GM19372 (cell line): ENCODE results near the gene HAAO.
"Not testable (repeated sequence)": the region's sequence is repeated elsewhere in the genome, so short reads cannot be mapped to it uniquely, and the experiment has no call there.

ENCODE experiments used
- ATAC-seq: cut with Tn5 transposase; IDR thresholded peaks from one replicate; pipeline ENCODE4 v1.9.1; 2021; ENCODE audit warnings: mild to moderate bottlenecking, low read depth, moderate library complexity; ENCODE audit not compliant: unreplicated experiment

HAAO gene

DNA sequence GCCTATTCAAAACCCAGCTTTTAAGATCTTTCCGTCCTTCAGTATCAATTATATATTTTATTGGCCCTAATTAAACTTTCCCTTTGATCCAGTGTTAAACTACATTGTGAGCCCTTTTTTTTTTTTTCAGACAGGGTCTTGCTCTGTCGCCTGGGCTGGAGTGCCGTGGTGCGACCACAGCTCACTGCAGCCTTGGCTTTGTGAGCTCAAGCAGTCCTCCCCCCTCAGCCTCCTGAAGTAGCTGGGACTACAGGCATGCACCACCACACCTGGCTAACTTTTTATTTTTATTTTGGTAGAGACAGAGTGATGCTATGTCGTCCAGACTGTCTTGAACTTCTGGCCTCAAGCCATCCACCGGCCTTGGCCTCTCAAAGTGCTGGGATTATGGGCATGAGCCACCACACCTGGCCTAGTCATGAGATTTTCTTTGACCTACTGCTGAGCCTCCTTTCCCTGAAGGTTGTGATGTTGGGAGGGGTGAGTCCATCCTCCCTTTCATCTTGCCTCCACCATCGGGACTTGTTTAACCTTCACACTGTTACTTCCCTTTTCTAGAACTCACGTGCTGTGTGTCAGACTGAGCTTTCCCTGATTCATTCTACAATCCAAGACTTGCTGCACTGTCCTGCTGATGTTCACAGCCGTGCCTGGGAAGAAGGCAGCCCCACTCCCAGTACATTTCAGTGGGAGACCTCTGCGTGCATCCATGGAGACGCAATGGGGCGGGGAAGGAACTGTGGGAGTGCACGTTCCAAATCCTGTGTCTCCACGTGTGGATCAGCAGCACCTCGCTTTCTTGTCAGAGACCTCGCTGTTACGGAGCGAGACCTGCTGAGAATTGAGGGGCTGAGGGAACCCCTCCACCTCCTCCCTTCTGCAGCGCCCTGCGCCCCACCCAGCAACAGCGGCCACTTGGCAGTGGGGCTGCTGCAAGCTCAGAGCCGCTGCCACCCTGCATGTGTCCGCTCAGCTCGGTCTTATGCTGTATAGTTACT is 39.3 kb downstream of the HAAO start:
- ATAC-seq = no peak

DNA sequence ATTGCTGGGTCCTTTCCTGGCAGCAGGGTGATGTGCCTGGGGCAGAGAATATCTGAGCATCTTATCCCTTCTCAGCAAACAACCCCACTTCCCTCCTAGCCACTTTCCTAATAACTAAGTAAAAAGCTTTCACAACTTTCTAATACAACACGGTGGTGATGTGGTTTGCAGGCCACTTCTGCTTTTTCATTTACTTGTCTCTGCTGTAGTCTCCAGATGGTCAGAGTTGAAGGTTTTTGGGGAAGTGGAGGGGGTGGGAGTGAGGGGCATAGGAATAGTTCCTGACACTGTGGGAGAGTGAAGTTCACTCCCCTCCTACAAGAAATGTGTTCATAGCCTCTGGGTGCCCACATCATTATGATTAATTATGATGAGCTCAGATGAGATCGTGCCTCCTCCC is 40.1 kb downstream of the HAAO start:
- peak; percentile 73 for ATAC-seq

DNA sequence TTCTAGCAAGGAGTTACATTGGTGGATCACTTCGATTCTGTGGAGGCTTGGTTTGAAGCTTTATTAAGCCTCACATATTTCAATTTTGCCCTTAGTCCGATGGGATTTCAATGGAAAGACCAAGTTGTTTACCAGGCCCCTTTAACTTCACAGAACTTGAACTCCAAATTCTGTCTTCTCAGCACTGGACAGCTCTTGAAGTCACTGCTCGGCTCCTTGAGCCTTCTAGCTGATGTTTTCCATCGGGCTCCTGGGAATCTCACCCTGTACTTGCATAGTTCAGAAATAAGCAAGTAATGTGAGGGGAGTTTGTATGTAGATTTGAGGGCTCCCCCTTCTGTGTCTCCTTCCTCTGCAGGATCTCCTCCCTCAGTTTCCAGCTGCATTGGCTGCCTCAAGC is 43.5 kb downstream of the HAAO start:
- ATAC-seq = no peak

DNA sequence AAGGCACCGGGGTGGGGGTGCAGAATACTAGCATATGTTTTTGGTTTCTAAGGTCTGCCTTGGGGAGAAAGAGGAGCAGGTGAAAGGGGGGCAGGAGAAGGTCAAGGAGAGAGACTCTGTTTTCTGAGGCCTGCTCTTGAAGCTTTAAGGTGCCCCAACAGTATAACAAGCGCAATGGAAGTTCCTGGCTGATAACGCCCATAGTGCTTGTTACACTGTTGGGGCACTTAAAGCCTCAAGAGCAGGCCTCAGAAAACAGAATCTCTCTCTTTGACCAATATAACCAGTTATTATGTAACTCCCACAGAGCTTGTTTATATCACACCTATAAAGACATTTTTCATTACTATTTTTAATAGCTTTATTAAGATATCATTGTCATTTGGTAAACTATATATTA is 45.0 kb downstream of the HAAO start:
- ATAC-seq = no peak

DNA sequence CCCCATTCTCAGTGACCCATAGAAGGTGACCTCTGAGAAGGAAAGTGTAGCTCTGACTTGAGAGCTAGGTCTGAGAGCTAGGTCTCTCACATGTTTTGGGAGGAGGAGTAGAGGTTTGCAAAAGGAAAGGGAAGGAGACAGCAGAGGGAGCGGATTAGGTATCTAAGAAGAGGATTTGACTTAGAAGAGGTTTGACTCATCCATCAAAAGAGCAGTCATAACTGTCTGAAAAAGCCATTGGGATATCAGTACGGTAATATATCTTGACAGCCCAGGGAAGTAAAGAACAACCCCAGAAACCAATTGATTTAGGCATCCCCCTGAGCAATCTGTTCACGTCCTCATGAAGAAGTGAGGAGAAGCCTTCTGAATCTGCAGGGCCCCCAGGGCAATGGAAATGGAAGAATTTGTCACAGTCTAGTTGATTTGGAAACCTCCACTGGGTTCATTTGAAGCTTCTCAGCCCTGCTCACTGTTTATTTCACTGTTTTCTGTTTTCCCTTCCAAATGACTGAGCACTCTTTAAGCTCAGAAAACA is 47.8 kb downstream of the HAAO start:
- no peak for ATAC-seq

DNA sequence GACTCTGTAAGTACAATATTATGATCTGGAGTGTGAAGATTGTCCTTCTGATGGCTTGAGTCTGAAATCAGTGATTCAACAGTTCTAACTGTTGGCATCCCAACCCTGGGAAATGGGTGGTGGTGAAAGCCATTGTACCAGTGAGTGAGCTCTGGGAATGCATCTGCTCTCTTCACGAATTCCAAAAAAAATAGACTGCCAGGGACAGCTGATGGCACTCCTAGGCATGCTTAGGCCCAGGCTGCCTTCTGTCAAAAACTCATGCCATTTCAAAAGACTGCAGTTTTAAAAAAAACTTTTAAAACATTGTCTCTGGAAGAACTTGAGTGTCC is 48.8 kb downstream of the HAAO start:
- no peak for ATAC-seq

DNA sequence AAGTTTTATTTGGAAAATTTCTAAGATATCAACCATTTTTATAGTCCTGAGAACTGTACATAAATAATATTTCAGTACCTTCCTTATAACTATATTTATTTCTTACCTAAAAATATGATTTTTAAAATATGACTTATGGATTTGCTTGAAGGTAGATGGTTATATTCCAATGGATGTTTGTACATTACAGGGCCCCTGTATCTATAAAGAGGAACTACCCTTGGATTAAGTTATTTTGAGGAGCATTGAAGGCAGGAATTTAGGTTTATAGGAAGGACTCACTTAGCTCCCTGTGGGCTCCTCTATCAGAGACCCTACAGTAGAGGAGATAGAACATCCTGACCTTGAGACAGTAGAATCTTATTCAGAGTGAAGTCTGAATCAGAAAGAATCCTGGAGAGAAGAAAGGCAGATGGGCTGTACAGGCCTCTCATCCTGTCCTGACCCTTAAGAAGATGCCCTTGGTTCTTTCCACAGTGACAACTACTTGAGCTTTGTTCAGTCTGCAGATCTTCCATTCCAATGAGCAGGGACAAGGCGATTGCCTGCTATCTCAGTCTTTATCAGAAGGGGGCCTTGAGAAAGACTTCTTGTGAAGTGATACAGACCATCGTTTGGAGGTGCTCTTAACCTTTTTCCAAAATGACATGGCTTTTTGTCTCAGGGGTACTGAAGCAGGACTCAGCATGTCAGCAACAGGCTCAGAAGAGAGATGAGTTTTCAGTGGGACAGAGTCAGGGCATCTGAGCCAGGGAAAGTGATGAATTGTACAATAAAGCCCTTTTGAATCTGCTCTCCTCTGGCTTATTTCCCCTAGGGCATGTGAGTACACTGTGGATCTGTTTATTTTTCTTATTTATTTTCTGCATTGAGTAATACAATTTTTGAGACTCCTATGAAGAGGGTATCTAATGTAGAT is 49.4 kb downstream of the HAAO start:
- no peak for ATAC-seq

DNA sequence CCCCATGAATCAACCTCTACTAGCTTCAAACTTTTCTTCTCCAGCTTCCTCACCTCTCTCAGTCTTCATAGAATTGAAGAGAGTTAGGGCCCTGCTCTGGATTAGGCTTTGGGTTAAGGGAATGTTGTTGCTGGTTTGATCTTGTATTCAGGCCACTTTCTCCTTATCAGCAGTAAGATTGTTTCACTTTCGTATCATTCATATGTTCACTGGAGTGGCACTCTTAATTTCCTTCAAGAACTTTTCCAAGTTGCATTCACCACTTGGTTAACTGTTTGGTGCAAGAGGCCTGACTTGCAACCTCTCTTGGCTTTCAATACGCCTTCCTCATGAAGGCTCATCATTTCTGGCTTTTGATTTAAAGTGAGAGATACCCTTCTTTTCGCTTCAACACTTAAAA is 51.2 kb downstream of the HAAO start:
- no peak for ATAC-seq

DNA sequence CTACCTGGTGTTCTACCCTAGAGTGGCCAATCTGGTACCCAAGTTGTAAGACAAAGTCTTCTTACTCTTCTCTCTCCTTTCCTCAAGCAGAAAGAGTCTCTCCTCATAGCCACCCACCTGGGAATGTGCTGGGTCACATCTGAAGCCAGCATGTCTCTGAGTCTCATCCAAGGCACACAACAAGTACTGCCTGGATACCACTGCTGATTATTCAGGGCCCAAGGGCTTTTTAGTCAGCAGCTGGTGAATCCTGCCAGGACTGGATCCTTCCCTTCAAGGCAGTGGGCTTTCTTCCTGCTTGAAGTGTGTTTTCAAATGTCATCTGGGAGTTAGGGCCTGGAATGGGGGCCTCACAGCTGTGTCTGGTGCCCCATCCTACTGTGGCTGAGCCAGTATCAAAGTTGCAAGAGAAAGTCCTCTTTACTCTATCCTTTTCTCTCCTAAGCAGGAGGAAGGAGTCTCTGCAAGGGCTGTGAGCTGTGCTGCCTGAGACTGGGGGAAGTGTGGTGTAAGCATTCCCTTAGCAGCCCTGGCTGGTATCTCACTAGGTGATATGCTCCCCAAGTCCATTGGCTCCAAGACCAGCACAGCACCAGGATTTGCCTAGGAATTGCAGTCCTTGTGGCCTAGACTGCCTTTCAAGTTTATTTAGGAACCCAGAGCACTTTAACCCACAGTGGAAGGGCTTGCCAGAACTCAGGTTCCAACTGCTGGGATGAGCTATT is 55.6 kb downstream of the HAAO start:
- no peak for ATAC-seq

DNA sequence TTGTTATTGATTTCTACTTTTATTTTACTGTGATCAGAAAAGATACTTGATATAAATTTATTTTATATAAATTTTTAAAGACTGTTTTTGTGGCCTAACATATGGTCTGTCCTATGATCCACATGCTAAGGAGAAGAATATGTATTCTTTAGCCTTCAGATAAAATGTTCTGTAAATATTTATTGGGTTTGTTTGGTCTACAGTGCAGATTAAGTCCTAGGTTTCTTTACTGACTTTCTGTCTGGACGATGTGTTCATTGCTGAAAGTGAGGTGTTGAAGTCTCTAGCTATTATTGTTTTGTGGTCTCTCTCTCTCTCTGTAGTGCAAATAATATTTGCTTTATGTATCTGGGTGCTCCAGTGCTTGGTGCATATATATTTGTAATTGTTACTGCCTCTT is 58.5 kb downstream of the HAAO start:
- ATAC-seq = no peak

DNA sequence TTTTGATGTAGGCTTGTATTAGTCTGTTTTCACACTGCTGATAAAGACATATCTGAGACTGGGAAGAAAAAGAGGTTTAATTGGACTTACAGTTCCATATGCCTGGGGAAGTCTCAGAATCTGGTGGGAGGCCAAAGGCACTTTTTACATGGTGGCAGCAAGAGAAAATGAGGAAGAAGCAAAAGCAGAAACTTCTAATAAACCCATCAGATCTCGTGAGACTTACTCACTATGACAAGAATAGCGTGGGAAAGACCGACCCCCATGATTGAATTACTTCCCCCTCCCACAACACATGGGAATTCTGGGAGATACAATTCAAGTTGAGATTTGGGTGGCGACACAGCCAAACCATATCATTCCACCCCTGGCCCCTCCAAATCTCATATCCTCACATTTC is 61.1 kb downstream of the HAAO start:
- not testable (repeated sequence) for ATAC-seq

DNA sequence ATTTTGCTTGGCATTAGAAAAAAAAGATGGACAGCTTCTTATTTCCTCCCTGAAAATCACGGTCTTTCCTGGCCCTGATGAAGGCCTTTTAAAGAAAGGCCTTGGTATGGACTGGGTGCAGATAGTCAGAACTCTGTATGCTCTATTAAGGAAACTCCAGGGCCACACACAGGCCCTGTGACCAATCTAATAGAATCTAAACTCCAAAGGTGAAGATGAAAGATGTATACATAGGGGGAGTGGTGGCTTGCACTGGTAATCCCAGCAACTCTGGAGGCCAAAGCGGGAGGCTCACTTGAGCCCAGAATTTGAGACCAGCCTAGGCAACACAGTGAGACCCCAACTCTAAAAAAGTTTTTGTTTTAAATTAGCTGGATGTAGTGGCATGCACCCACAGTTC is 65.7 kb downstream of the HAAO start:
- ATAC-seq = no peak

DNA sequence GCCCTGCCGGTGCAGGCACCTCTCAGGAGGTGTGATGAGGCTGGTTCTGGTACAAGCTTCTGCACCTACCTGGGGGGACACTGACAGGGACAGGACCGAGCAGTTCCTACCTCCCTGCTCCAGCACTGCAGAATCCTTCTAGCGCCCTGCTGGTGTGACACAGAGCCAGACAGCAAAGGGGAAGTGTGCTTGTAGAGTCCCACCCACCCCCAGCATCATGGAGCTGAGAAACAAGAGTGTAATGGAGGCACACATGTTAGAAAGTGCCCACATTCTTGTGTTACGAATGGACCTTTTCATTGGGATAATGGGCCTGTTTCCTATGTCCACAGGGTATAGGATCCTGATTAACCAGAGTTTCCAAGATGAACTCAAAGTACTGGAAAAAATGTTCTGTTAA is 66.7 kb downstream of the HAAO start:
- no peak for ATAC-seq

DNA sequence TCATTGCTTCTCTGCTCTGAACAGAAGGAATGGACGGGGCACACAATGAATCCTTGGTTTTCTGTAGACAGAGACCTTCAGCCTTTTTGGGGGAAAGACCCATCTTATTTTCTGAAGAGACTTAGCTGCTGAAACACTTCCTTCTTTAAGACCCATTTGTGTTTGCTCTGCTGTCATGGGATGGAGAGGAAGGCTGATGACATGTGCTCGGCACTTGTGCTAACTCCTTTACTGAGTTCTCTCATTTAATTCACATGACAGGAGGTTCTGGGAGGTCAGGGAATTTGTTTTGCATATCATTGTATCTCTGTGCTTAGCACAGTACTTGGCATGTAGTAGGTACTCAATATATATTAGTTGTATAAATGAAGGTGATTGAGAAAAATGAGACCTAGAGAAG is 67.5 kb downstream of the HAAO start:
- ATAC-seq = no peak

DNA sequence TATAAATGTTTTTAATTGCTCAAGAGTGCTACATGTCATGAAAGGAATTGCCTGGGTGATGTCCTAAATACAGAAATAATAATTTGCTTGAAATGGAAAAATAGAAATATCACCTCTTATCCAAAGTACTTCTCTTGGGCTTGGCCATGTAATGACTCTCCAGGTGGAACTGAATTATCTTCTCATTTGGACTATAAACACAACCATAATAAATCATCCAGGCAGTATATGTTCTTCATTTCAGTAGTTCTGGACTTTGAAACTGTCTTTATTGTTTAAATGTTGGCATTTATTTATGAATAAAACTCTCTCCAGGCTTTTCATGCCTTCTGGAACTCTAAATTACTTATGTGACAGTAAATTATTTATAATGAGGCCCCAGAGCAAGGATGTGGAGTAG is 68.9 kb downstream of the HAAO start:
- ATAC-seq = no peak

DNA sequence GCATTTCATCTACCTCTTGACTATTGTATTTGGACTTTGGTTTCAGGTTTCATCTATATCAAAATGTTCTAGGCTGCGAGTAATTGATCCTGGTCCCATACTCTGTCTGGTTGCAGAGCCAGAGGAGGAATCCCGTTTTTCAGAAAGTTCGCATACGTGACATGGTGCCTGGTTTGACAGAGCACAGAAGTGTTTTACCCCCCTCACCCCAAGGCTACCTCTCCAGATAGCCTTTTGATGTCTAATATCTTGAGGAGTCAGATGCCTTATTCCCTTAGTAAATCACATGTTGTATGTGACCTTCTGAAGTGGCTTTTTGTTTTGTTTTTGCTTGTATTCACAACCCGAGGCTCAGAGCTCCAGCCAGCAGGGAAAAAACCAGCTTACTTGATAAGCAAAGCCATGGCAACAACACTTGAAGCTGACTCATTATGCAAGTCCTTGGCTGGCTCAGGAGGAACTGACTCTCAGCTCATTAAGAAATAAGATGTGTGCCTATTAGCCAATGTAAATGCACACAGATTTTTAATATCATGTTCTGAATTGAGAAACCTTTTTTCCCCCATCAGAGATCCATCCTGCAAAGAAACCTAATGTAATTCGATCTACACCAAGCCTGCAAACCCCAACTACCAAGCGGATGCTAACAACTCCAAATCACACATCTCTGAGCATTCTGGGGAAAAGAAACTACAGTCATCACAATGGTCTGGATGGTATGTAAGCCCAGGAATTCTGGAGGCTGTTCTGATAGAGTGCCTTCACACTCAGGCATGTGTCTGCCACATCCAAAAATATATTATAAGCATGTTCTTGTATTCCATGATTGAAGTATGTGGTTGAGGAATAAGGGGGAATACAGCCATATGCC is 69.8 kb downstream of the HAAO start:
- ATAC-seq = peak; percentile 98

DNA sequence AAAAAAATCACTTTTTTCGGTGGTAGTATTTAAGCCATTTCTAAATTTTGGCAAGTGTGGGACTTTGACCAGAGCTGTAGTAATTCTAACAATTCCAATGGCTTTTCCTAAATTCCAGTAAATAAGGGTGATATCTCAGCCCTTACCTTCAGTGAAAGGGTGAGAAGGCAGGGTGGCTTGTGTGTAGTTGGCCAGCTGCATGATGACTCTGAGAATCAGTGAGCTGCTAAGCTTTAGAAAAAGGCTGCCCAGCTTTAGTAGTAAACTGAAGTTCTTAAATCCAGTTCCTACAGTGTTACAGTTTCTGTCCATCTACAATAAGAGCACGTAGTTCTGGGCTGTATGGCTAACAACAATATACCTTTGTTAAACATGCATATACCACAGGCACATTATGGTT is 70.5 kb downstream of the HAAO start:
- ATAC-seq = no peak
